Tibial nerve (tissue), 4 donors: ENCODE data around the gene RAB5A. TPM values are rescaled to one million over a fixed set of nuclear protein-coding genes. Genes with fewer than 3 reads are reported as not detected.
"Not testable (repeated sequence)": the region's sequence is repeated elsewhere in the genome, so short reads cannot be mapped to it uniquely, and the experiment has no call there.

ENCODE experiments used
- DNase-seq, 2 donors: peaks; one replicate each; pipeline ENCODE4 v3.0.0-alpha.2; 2019; ENCODE audit warnings: low spot score in 2 of 2
- H3K27ac ChIP-seq, 4 donors: fragments of 200-600 bp; sonication (generic) in 3 of 4; one replicate each; pipeline ENCODE4 v1.5.1; 2017 to 2019; ENCODE audit warnings: mild to moderate bottlenecking in 1 of 4
- H3K27me3 ChIP-seq, 2 donors: fragments of 200-600 bp; sonication (generic) in 1 of 2; one replicate each; pipeline versions ENCODE4 v1.5.1 to v1.6.0; 2017 to 2019
- H3K36me3 ChIP-seq, 3 donors: fragments of 200-600 bp; sonication (generic); one replicate each; pipeline ENCODE4 v1.5.1; 2018 to 2019
- H3K4me1 ChIP-seq, 4 donors: fragments of 200-600 bp; sonication (generic) in 3 of 4; one replicate each; pipeline ENCODE4 v1.5.1; 2017 to 2019
- H3K4me3 ChIP-seq, 4 donors: fragments of 200-600 bp; sonication (generic) in 3 of 4; one replicate each; pipeline ENCODE4 v1.5.1; 2017 to 2019; ENCODE audit warnings: mild to moderate bottlenecking in 1 of 4, moderate library complexity in 1 of 4
- H3K9me3 ChIP-seq, 4 donors: fragments of 200-600 bp; sonication (generic) in 3 of 4; one replicate each; pipeline ENCODE4 v1.5.1; 2017 to 2019
- CTCF ChIP-seq, 5 experiments: fragments of 200-600 bp in 3 of 5; fragments of 450-650 bp in 2 of 5; sonication (generic) in 3 of 5; IDR thresholded peaks; one replicate each; pipeline ENCODE4 v1.5.1; 2016 to 2019; ENCODE audit warnings: antibody characterized with exemption in 5 of 5, mild to moderate bottlenecking in 3 of 5, moderate library complexity in 2 of 5
- EP300 ChIP-seq, 2 donors: sonication (generic); formaldehyde crosslinking; IDR thresholded peaks; one replicate each; pipeline ENCODE4 v1.6.1; 2017; ENCODE audit warnings: antibody characterized with exemption in 2 of 2, mild to moderate bottlenecking in 1 of 2
- POLR2A ChIP-seq, 2 donors: fragments of 450-650 bp; IDR thresholded peaks; one replicate each; pipeline ENCODE4 v1.6.1; 2017; ENCODE audit warnings: antibody characterized with exemption in 2 of 2, mild to moderate bottlenecking in 2 of 2, moderate library complexity in 2 of 2
- WGBS, 2 donors: methylation state at CpG; one replicate each; pipeline ENCODE4 v1.1.5; 2018; 5-methylcytosine and 5-hydroxymethylcytosine counted together
- total RNA-seq, 4 donors: library from RNA; depleted of rRNA; stranded (reverse); fragments of >200 nt; gene quantifications; one replicate each; pipeline ENCODE4 v1.1.0, GENCODE V29; 2016

The RAB5A gene
- total RNA-seq, 4 donors from 2014 or later, result 47.7 to 83.0 (median 53.2) TPM

- Histone ChIP-seq H3K27me3 (no peaks in the 10 kb centered on the region), H3K36me3 (no peaks in the 10 kb centered on the region), H3K4me3 (no peak overlapping the region), H3K9me3 (no peaks in the 10 kb centered on the region), H3K27ac (no peak overlapping the region), H3K4me1 (no peaks in the 10 kb centered on the region)
- DNase-seq, result no peak
- TF ChIP-seq CTCF (IDR thresholded peaks at IDR 0.05) (no peak), POLR2A (IDR thresholded peaks at IDR 0.05) (no peak), EP300 (IDR thresholded peaks at IDR 0.05) (no peak)
- WGBS, 2 donors, result 83 to 90% methylated on average over 1 of the region's 1 CpG
Observed at GRCh38 chr3:20015525-20015924, 68.6 kb downstream of the RAB5A start.

- H3K27me3 ChIP-seq, H3K9me3 ChIP-seq, H3K27ac ChIP-seq, DNase-seq, H3K36me3 ChIP-seq, H3K4me1 ChIP-seq, H3K4me3 ChIP-seq: not testable (repeated sequence)
- WGBS, 2 donors, result 89% methylated on average over 3 of the region's 3 CpGs
Observed at GRCh38 chr3:20016076-20016475, 69.2 kb downstream of the RAB5A start.

GRCh38 chr3:20022954-20023622 is 76.2 kb downstream of the RAB5A start:
- no peaks in the 10 kb centered on the region for H3K9me3 ChIP-seq
- peak overlapping the region; percentile 52 to 81 (median 62) for H3K27ac ChIP-seq
- no peaks in the 10 kb centered on the region for H3K36me3 ChIP-seq
- WGBS, 2 donors, result 31 to 43% methylated on average over 2 of the region's 2 CpGs
- H3K4me1 ChIP-seq, result peaks cover 0 to 18% (median 14%) of the 10 kb centered on the region in 4 donors
- DNase-seq, result no peak
- TF ChIP-seq EP300 (IDR thresholded peaks at IDR 0.05), result no peak
- H3K4me3 ChIP-seq, result no peak overlapping the region
- H3K27me3 ChIP-seq, result no peaks in the 10 kb centered on the region

- TF ChIP-seq CTCF (IDR thresholded peaks at IDR 0.05) (no peak), EP300 (IDR thresholded peaks at IDR 0.05) (peak in 1 of 2 donors; percentile 72)
- no peaks in the 10 kb centered on the region for H3K36me3 ChIP-seq
- H3K9me3 ChIP-seq, result no peaks in the 10 kb centered on the region
- DNase-seq, result no peak
- peak overlapping the region; percentile 52 to 81 (median 62) for H3K27ac ChIP-seq
- H3K4me3 ChIP-seq, result no peak overlapping the region
- 14 to 18% methylated on average over 2 of the region's 2 CpGs for WGBS, 2 donors
- peaks cover 0 to 18% (median 14%) of the 10 kb centered on the region in 4 donors for H3K4me1 ChIP-seq
- H3K27me3 ChIP-seq, result no peaks in the 10 kb centered on the region
Observed at GRCh38 chr3:20023623-20024405, 76.9 kb downstream of the RAB5A start.

GRCh38 chr3:20027136-20027535 is 80.2 kb downstream of the RAB5A start:
- Histone ChIP-seq H3K4me3 (no peak overlapping the region), H3K4me1 (peaks cover 0 to 18% (median 14%) of the 10 kb centered on the region in 4 donors), H3K9me3 (no peaks in the 10 kb centered on the region), H3K36me3 (no peaks in the 10 kb centered on the region), H3K27me3 (no peaks in the 10 kb centered on the region), H3K27ac (no peak overlapping the region)
- DNase-seq, result no peak
- no peak for TF ChIP-seq CTCF (IDR thresholded peaks at IDR 0.05)
- TF ChIP-seq POLR2A (IDR thresholded peaks at IDR 0.05), result no peak
- TF ChIP-seq EP300 (IDR thresholded peaks at IDR 0.05), result no peak
- WGBS, 2 donors, result 82 to 88% methylated on average over 4 of the region's 4 CpGs

GRCh38 chr3:20028905-20029331 is 82.0 kb downstream of the RAB5A start:
- no peak for DNase-seq
- Histone ChIP-seq H3K27ac (no peak overlapping the region), H3K4me3 (no peak overlapping the region), H3K36me3 (no peaks in the 10 kb centered on the region), H3K9me3 (no peaks in the 10 kb centered on the region), H3K27me3 (no peaks in the 10 kb centered on the region), H3K4me1 (peaks cover 0 to 7% (median 5%) of the 10 kb centered on the region in 4 donors)
- TF ChIP-seq CTCF (IDR thresholded peaks at IDR 0.05) (no peak), POLR2A (IDR thresholded peaks at IDR 0.05) (no peak), EP300 (IDR thresholded peaks at IDR 0.05) (no peak)
- 65 to 71% methylated on average over 7 of the region's 7 CpGs for WGBS, 2 donors

- not testable (repeated sequence) for H3K36me3 ChIP-seq, H3K27ac ChIP-seq, H3K9me3 ChIP-seq, H3K4me3 ChIP-seq, H3K4me1 ChIP-seq, H3K27me3 ChIP-seq, DNase-seq
- WGBS, 2 donors, result 97 to 100% methylated on average over 7 of the region's 7 CpGs
Observed at GRCh38 chr3:20031939-20032338, 85.0 kb downstream of the RAB5A start.
